Stomach smooth muscle (tissue), 2 donors: ENCODE data around the gene CELF5.
"Not testable (repeated sequence)": the region's sequence is repeated elsewhere in the genome, so short reads cannot be mapped to it uniquely, and the experiment has no call there.

Experiments
- H3K27ac ChIP-seq: one replicate; pipeline ENCODE4 v1.7.0; 2013; ENCODE audit warnings: mild to moderate bottlenecking, low read length, inconsistent platforms
- H3K27me3 ChIP-seq, 2 donors: one replicate each; pipeline ENCODE4 v1.7.0; 2013; ENCODE audit warnings: low read length in 2 of 2; ENCODE audit not compliant: insufficient read depth in 2 of 2, control insufficient read depth in 1 of 2
- H3K36me3 ChIP-seq, 2 donors: one replicate each; pipeline ENCODE4 v1.7.0; 2013; ENCODE audit warnings: low read length in 2 of 2; ENCODE audit not compliant: control insufficient read depth in 2 of 2, insufficient read depth in 2 of 2
- H3K4me1 ChIP-seq: one replicate; pipeline ENCODE4 v1.7.0; 2013; ENCODE audit warnings: low read length; ENCODE audit not compliant: control insufficient read depth, insufficient read depth
- H3K4me3 ChIP-seq, 2 donors: one replicate each; pipeline ENCODE4 v1.7.0; 2013; ENCODE audit warnings: low read length in 2 of 2
- H3K9ac ChIP-seq, 2 donors: one replicate each; pipeline ENCODE4 v1.7.0; 2013; ENCODE audit warnings: low read length in 2 of 2, mild to moderate bottlenecking in 1 of 2
- H3K9me3 ChIP-seq, 2 donors: one replicate each; pipeline ENCODE4 v1.7.0; 2013; ENCODE audit warnings: low read length in 2 of 2; ENCODE audit not compliant: control insufficient read depth in 2 of 2
- donor health status: healthy.
- donor health status: Pancreatic carcinoma.

Gene CELF5

DNA sequence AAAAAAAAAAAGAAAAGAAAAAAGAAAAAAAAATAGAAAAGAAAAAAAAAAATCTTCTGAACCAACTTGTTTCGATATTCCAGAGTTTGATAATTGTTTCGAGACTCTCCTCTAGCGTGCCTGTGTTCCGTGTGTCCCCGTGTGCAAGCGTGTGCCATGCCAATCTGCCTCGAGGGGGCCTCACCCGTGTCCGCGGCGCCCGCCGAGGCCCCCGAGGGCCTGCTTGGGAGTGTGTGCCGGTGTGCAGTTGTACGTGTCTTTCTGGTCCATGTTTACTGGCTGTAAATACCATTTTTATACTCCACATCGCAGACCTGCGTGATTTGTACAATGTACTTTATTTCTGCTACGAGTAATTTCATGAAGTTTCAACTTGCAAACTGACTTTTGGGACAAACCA lies 72.0 kb downstream of the CELF5 start:
- Histone ChIP-seq H3K27me3 (peaks cover 9 to 13% of the 10 kb centered on the region in 2 donors), H3K36me3 (no peaks in the 10 kb centered on the region), H3K4me3 (no peak overlapping the region), H3K9ac (no peak overlapping the region), H3K4me1 (no peaks in the 10 kb centered on the region), H3K27ac (no peak overlapping the region), H3K9me3 (no peaks in the 10 kb centered on the region)

DNA sequence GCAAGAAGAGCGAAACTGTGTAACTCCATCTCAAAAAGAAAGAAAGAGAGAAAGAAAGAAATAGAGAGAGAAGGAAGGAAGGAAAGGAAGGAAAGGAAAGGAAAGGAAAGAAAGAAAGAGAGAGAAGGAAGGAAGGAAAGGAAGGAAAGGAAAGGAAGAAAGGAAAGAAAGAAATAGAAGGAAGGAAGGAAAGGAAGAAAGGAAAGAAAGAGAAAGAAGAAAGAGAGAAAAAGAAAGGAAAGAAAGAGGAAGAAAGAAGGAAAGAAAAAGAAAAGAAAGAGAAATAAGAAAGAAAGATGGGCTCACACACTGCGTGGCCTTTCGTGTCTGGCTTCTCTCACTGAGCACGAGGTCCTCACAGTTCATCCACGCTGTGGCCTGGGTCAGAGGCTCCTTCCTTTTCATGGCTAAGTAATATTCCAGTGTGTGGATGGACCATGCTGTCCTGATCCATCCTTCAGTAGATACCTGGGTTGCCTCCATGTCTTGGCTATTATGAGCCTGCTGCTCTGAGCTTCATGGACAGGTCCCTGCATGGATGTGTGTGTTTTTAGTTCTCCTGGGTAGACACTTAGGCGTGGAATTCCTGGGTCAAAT lies 74.5 kb downstream of the CELF5 start:
- Histone ChIP-seq H3K4me3 (no peak overlapping the region), H3K4me1 (no peaks in the 10 kb centered on the region), H3K36me3 (no peaks in the 10 kb centered on the region), H3K27ac (no peak overlapping the region), H3K27me3 (peaks cover 9 to 12% of the 10 kb centered on the region in 2 donors), H3K9me3 (peaks cover 3 to 8% of the 10 kb centered on the region in 2 donors), H3K9ac (no peak overlapping the region)

DNA sequence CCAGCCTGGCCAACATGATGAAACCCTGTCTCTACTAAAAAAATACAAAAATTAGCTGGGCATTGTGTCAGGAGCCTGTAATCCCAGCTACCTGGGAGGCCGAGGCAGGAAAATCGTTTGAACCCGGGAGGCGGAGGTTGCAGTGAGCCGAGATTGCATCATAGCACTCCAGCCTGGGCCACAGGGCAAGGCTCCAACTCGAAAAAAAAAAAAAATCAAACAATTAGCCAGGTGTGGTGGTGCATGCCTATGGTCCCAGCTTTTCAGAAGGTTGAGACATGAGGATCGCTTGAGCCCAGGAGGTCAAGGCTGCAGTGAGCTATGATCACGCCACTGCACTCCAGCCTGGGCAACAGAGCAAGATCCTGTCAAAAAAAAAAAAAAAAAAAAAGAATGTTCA lies 76.1 kb downstream of the CELF5 start:
- not testable (repeated sequence) for H3K27ac ChIP-seq, H3K4me1 ChIP-seq, H3K9me3 ChIP-seq, H3K9ac ChIP-seq, H3K4me3 ChIP-seq, H3K36me3 ChIP-seq
- H3K27me3 ChIP-seq, result peaks cover 12 to 14% of the 10 kb centered on the region in 2 donors

DNA sequence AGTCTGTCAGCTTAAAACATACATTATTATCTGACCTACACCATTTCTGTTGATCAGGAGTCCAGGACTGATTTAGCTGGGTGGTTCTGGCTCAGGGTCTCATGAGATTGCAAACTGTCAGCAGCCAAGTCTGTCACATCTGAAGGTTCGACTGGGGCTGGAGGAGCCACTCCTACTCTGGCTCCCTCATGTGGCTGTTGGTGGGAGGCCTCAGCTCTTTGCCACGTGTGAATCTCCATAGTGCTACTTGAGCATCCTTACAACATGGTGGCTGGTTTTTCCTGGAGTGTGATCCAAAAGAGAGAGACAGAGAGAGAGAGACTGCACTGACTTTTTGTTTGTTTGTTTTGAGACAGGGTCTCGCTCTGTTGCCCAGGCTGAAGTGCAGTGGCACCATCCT lies 78.3 kb downstream of the CELF5 start:
- Histone ChIP-seq H3K36me3 (no peaks in the 10 kb centered on the region), H3K4me1 (peaks cover 4% of the 10 kb centered on the region), H3K4me3 (no peak overlapping the region), H3K27ac (no peak overlapping the region), H3K9ac (no peak overlapping the region), H3K9me3 (peaks cover 3 to 8% of the 10 kb centered on the region in 2 donors), H3K27me3 (peaks cover 14 to 19% of the 10 kb centered on the region in 2 donors)

DNA sequence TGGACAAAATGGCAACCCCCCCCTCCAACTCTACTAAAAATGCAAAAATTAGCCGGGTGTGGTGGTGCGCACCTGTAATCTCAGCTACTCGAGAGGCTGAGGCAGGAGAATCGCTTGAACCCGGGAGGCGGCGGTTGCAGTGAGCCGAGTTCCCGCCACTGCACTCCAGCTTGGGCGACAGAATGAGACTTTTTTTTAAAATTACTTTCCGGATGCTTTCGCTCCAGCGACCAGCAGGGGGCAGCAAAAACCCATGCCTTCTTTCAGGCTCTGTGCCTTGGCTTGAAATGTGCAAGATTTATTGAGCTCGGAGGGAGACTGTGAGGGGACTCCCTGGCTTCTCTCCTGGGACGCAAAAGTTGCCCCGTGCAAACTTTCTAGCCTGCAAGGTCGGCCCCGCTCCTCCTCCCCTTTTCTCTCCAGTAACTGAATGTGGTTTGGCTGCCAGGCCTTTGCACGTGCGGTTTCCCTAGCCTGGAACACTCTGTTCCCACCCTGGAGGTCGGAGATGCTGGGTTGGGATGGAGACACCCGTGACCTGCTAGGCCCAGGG lies 80.5 kb downstream of the CELF5 start:
- Histone ChIP-seq H3K9ac (no peak overlapping the region), H3K27ac (no peak overlapping the region), H3K36me3 (no peaks in the 10 kb centered on the region), H3K4me1 (peaks cover 4% of the 10 kb centered on the region), H3K4me3 (no peak overlapping the region), H3K27me3 (peaks cover 23 to 36% of the 10 kb centered on the region in 2 donors), H3K9me3 (peaks cover 3 to 8% of the 10 kb centered on the region in 2 donors)

DNA sequence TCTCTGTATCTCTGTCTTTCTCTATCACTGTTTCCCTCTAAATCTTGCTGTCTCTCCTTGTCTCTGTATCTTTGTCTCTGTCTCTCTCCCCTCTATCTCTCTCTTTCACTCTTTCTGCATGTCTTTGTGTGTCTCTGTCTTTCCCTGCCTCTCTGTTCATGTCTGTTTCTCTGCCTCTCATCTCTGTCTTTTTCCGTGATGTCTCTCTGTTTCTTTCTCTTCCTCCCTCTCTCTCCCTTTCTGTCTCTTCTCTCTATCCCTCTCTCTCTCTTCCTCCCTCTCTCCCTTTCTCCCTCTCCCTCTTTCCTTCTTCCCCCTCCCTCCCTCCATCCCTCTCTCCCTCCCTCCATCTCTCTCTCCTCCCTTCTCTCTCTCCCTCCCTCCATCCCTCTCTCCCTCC lies 85.3 kb downstream of the CELF5 start:
- Histone ChIP-seq H3K36me3 (no peaks in the 10 kb centered on the region), H3K27ac (no peak overlapping the region), H3K27me3 (peaks cover 31 to 41% of the 10 kb centered on the region in 2 donors), H3K4me3 (no peak overlapping the region), H3K4me1 (peaks cover 4% of the 10 kb centered on the region), H3K9ac (no peak overlapping the region), H3K9me3 (no peaks in the 10 kb centered on the region)

DNA sequence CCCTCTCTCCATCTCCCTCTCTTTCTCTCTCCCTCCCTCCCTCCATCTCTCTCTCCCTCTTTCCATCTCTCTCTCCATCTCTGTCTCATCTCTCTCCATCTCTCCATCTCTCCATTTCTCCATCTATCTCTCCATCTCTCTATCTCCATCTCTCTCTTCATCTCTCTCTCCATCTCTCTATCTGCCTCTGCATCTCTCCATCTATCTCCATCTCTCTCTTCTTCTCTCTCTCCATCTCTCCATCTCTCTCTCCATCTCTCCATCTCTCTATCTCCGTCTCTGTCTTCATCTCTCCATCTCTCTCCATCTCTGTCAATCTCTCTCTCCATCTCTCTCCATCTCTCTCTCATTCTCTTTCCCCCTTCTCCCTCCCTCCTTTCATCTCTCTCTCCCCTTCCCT lies 85.8 kb downstream of the CELF5 start:
- Histone ChIP-seq H3K27ac (no peak overlapping the region), H3K9me3 (no peaks in the 10 kb centered on the region), H3K36me3 (no peaks in the 10 kb centered on the region), H3K9ac (no peak overlapping the region), H3K4me3 (no peak overlapping the region), H3K4me1 (no peaks in the 10 kb centered on the region), H3K27me3 (peaks cover 31 to 44% of the 10 kb centered on the region in 2 donors)

DNA sequence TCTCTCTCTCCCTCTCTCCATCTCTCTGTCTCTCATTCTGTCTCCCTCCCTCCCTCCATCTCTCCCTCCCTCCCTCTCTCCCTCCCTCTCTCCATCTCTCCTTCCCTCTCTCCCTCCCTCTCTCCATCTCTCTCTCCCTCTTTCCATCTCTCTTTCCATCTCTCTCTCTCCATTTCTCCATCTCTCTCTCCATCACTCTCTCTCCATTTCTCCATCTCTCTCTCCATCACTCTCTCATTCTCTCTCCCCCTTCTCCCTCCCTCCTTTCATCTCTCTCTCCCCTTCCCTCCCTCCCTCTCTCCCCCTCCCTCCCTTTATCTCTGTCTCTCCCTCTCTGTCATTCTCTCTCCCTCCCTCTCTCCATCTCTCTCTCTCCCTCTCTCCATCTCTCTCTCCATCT lies 86.2 kb downstream of the CELF5 start:
- Histone ChIP-seq H3K4me1 (no peaks in the 10 kb centered on the region), H3K27me3 (peaks cover 31 to 45% of the 10 kb centered on the region in 2 donors), H3K36me3 (no peaks in the 10 kb centered on the region), H3K27ac (no peak overlapping the region), H3K9me3 (no peaks in the 10 kb centered on the region), H3K4me3 (no peak overlapping the region), H3K9ac (no peak overlapping the region)

DNA sequence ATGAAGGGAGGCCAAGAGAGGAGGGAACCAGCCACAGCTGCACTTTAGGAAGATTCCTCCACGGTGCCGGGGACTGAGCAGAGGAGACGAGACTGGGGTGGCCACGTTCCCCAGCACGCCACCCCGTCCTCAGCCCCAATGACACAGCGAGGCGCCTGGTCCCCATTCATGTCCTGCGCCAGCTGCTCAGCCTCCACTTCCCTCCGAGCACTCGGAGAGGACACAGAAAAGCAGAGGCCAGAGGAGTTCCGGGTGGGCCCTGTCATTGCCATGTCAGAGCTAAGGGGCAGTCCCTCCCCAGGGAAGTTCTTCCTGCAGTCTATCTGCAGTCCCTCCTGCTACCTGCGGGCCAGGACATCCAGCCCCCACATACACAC lies 88.7 kb downstream of the CELF5 start:
- Histone ChIP-seq H3K4me1 (no peaks in the 10 kb centered on the region), H3K27ac (no peak overlapping the region), H3K9ac (no peak overlapping the region), H3K4me3 (no peak overlapping the region), H3K9me3 (no peaks in the 10 kb centered on the region), H3K27me3 (peaks cover 32 to 34% of the 10 kb centered on the region in 2 donors), H3K36me3 (no peaks in the 10 kb centered on the region)

DNA sequence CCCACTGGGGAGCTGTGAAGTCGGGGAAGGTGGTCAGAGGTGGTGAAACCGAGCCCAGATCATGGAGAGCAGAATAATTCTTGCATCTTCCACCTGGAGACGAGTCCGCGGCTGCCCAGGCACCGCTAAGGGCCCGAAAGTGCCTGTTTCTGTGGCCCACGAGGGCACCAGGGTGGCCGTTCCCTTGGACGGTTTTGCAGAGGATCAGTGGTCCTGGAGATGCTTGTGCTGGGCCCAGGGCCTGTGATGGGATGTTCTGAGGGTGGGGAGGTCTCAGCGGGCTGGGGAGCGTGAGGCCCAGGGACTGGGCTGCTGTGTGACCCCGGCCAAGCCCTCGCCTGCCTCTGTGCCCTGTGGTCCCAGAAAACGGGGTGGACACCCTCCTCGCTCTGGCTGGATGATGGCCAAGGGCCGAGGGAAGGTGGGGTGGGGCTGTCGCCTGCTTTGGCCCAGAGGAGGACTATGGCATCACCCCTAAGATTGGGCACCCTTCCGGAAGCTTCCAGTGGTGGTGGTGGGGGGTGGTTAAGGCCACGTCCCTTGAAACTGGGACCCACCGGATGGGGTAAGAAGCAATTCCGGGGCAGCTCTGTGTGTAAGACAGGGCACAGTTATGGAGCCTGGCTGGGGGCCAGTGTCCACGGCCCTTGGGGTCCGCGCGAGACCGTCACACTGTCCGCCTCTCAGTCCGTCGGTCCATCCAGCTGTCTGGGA lies 90.7 kb downstream of the CELF5 start:
- H3K27me3 ChIP-seq, result peaks cover 25 to 27% of the 10 kb centered on the region in 2 donors
- no peak overlapping the region for H3K4me3 ChIP-seq
- no peaks in the 10 kb centered on the region for H3K36me3 ChIP-seq
- no peak overlapping the region for H3K27ac ChIP-seq
- no peaks in the 10 kb centered on the region for H3K4me1 ChIP-seq
- no peak overlapping the region for H3K9ac ChIP-seq
- H3K9me3 ChIP-seq, result no peaks in the 10 kb centered on the region

DNA sequence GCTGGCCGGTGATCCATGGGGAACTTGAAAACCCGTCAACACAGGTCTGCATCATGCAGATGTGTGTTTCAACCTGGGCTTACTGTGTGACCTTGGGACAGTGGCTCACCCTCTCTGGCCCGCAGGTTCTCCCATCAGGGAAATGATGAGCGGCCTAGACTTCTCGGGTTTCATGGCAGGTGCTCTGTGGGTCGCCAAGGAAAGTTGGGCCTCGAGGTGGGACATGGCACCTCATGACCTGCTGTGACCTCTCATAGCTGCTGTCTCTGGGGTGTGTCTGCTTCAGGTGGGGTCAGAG lies 91.2 kb downstream of the CELF5 start:
- Histone ChIP-seq H3K27me3 (peaks cover 27 to 31% of the 10 kb centered on the region in 2 donors), H3K4me3 (no peak overlapping the region), H3K9ac (no peak overlapping the region), H3K9me3 (no peaks in the 10 kb centered on the region), H3K27ac (no peak overlapping the region), H3K36me3 (no peaks in the 10 kb centered on the region), H3K4me1 (no peaks in the 10 kb centered on the region)
